ENCODE data around the gene RAI14. TPM values are rescaled to one million over a fixed set of nuclear protein-coding genes. Genes with fewer than 3 reads are reported as not detected.
"Not testable (repeated sequence)": the region's sequence is repeated elsewhere in the genome, so short reads cannot be mapped to it uniquely, and the experiment has no call there.

The RAI14 gene
- total and polyA plus RNA-seq, 5 donors = 4.5 to 22.7 (median 11.8) TPM

DNA sequence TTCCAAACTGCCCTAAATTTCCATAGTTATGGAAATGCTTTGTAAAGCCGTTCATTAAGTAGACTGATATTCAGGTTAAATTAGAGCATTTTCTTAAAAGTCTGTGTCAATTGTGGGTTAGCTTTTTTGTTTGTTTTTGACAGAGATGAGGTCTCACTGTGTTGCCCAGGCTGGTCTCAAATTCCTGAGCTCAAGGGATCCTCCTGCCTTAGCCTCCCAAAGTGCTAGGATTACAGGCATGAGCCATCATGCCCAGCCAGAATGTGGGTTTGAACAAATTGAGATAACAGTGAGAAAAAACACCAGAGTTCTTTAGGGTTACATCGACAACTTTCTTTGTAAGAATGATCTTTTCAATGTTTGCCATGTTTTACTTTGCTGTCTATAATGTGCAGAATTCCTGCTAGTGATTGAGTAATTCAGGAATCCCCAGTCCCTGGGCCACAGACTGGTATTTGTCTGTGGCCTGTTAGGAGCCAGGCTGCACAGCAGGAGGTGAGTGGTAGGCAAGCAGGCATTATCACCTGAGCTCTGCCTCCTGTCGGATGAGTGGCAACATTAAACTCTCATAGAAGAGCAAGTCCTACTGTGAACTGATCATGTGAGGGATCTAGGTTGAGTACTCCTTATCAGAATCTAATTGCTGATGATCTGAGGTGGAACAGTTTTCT is 80.5 kb downstream of the RAI14 start:
- H3K27ac ChIP-seq (ENCODE audit: low read length) = no peak overlapping the region
- H3K4me1 ChIP-seq (ENCODE audit: control insufficient read depth, insufficient read depth, low read length) = peaks cover 4% of the 10 kb centered on the region
- WGBS = 96% methylated on average over 3 of the region's 3 CpGs
- intact Hi-C loops (cut with DNase I) = no loop called here
- H3K4me3 ChIP-seq (ENCODE audit: low read length) = no peak overlapping the region
- H3K27me3 ChIP-seq (ENCODE audit: control insufficient read depth, insufficient read depth) = no peaks in the 10 kb centered on the region
- DNase-seq (no peak), ATAC-seq (no peak)
- H3K9me3 ChIP-seq (ENCODE audit: control insufficient read depth, low read length) = no peaks in the 10 kb centered on the region

- H3K9me3 ChIP-seq (ENCODE audit: control insufficient read depth, low read length) = no peaks in the 10 kb centered on the region
- intact Hi-C loops (cut with DNase I) = no loop called here
- no peak overlapping the region for H3K27ac ChIP-seq (ENCODE audit: low read length)
- no peak overlapping the region for H3K4me3 ChIP-seq (ENCODE audit: low read length)
- DNase-seq (no peak), ATAC-seq (no peak)
- no peaks in the 10 kb centered on the region for H3K27me3 ChIP-seq (ENCODE audit: control insufficient read depth, insufficient read depth)
- peaks cover 4% of the 10 kb centered on the region for H3K4me1 ChIP-seq (ENCODE audit: control insufficient read depth, insufficient read depth, low read length)
These were observed 81.6 kb downstream of the RAI14 start for GRCh38 chr5:34737731-34738130.

DNA sequence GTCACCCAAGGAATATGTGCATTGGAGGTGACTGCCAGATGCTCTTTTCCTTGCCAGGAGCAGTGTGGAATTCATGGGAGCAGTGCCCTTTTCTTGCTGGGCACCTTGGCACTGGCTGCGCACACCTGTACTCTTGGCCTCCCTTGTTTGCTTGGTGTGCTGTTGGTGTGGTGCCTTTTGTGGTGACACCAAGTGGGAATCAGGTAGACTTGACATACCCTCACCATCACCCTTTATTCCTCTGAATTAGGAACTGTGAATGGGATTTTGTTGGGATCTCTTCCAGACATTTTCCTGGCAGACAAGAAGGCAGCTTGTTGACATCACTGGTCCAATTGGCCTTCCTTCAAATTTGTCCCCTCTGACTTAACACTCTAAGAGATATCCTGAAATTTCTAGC is 82.3 kb downstream of the RAI14 start:
- Histone ChIP-seq H3K4me3 (ENCODE audit: low read length) (no peak overlapping the region), H3K27me3 (ENCODE audit: control insufficient read depth, insufficient read depth) (no peaks in the 10 kb centered on the region), H3K9me3 (ENCODE audit: control insufficient read depth, low read length) (no peaks in the 10 kb centered on the region), H3K4me1 (ENCODE audit: control insufficient read depth, insufficient read depth, low read length) (peaks cover 4% of the 10 kb centered on the region), H3K27ac (ENCODE audit: low read length) (peak overlapping the region; percentile 5)
- DNase-seq (peak in 1 of 3 donors; percentile 61), ATAC-seq (peak; percentile 57 to 65)
- intact Hi-C loops (cut with DNase I) = no loop called here
- WGBS = 68% methylated on average over 1 of the region's 1 CpG

GRCh38 chr5:34740389-34740806 is 84.3 kb downstream of the RAI14 start:
- intact Hi-C loops (cut with DNase I) = no loop called here
- Histone ChIP-seq H3K4me3 (ENCODE audit: low read length) (no peak overlapping the region), H3K27me3 (ENCODE audit: control insufficient read depth, insufficient read depth) (no peaks in the 10 kb centered on the region), H3K27ac (ENCODE audit: low read length) (no peak overlapping the region), H3K4me1 (ENCODE audit: control insufficient read depth, insufficient read depth, low read length) (peaks cover 5% of the 10 kb centered on the region), H3K9me3 (ENCODE audit: control insufficient read depth, low read length) (no peaks in the 10 kb centered on the region)
- ATAC-seq = peak; percentile 84 to 93
- peak; percentile 47 to 80 (median 78) for DNase-seq
- WGBS = 35% methylated on average over 3 of the region's 3 CpGs

GRCh38 chr5:34742061-34742460 is 85.9 kb downstream of the RAI14 start:
- H3K27ac ChIP-seq (ENCODE audit: low read length) = no peak overlapping the region
- intact Hi-C loops (cut with DNase I) = no loop called here
- H3K27me3 ChIP-seq (ENCODE audit: control insufficient read depth, insufficient read depth) = no peaks in the 10 kb centered on the region
- DNase-seq = no peak
- peaks cover 6% of the 10 kb centered on the region for H3K4me1 ChIP-seq (ENCODE audit: control insufficient read depth, insufficient read depth, low read length)
- 95% methylated on average over 11 of the region's 11 CpGs for WGBS
- no peak for ATAC-seq
- H3K4me3 ChIP-seq (ENCODE audit: low read length) = no peak overlapping the region
- no peaks in the 10 kb centered on the region for H3K9me3 ChIP-seq (ENCODE audit: control insufficient read depth, low read length)

GRCh38 chr5:34743878-34744277 is 87.8 kb downstream of the RAI14 start:
- whole genome bisulfite sequencing = 68% methylated on average over 3 of the region's 3 CpGs
- DNase-seq (no peak), ATAC-seq (no peak)
- Histone ChIP-seq H3K27me3 (ENCODE audit: control insufficient read depth, insufficient read depth) (no peaks in the 10 kb centered on the region), H3K9me3 (ENCODE audit: control insufficient read depth, low read length) (no peaks in the 10 kb centered on the region), H3K27ac (ENCODE audit: low read length) (no peak overlapping the region), H3K4me1 (ENCODE audit: control insufficient read depth, insufficient read depth, low read length) (peaks cover 2% of the 10 kb centered on the region), H3K4me3 (ENCODE audit: low read length) (no peak overlapping the region)
- intact Hi-C loops (cut with DNase I) = no loop called here

DNA sequence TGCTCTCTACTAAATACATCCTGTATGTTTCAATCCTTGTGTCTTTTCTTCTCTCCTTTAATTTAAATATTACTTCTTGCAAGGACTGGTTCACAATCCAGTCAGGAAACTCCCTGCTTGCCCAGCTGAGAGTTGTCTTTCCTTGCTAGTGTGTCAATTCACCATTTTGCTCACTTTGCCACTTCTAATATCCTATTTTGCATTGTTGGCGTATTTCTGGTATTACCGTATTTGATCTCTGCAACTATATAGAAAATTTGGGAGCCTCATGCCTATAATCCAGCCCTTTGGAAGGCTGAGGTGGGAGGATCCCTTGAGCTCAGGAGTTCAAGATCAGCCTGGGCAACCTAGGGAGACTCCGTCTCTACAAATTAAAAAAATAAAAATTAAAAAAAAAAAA is 92.3 kb downstream of the RAI14 start:
- H3K27me3 ChIP-seq (ENCODE audit: control insufficient read depth, insufficient read depth) = no peaks in the 10 kb centered on the region
- H3K9me3 ChIP-seq (ENCODE audit: control insufficient read depth, low read length) = no peaks in the 10 kb centered on the region
- H3K4me1 ChIP-seq (ENCODE audit: control insufficient read depth, insufficient read depth, low read length) = peaks cover 2% of the 10 kb centered on the region
- no peak overlapping the region for H3K4me3 ChIP-seq (ENCODE audit: low read length)
- 96% methylated on average over 3 of the region's 3 CpGs for WGBS
- intact Hi-C loops (cut with DNase I) = no loop called here
- no peak for ATAC-seq
- no peak for DNase-seq
- H3K27ac ChIP-seq (ENCODE audit: low read length) = no peak overlapping the region

DNA sequence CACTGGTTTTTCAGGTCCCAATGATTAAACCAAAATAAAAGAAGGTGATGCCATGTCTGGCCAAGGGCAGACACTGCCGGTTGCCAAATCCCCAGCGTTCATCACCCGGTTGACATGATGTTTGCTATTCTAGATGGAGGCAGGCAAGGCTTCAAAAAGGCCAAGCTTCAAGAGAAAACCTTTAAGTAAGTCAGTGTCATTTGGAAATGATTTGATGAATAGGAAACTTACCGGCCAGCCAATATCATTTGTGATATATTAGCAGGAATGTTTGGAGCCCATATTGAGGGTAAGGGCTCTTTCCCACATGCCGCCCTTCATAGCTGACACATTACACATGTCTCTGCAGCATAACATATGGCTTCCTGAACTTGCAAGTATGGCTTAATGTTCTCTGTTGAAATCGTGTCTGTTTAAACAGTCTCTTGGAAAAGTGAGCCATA is 93.3 kb downstream of the RAI14 start:
- intact Hi-C loops (cut with DNase I) = no loop called here
- WGBS = 77% methylated on average over 6 of the region's 6 CpGs
- Histone ChIP-seq H3K27ac (ENCODE audit: low read length) (no peak overlapping the region), H3K9me3 (ENCODE audit: control insufficient read depth, low read length) (no peaks in the 10 kb centered on the region), H3K27me3 (ENCODE audit: control insufficient read depth, insufficient read depth) (no peaks in the 10 kb centered on the region), H3K4me1 (ENCODE audit: control insufficient read depth, insufficient read depth, low read length) (peaks cover 2% of the 10 kb centered on the region), H3K4me3 (ENCODE audit: low read length) (no peak overlapping the region)
- no peak for DNase-seq
- ATAC-seq = no peak

- no peak overlapping the region for H3K4me3 ChIP-seq (ENCODE audit: low read length)
- H3K4me1 ChIP-seq (ENCODE audit: control insufficient read depth, insufficient read depth, low read length) = peaks cover 2% of the 10 kb centered on the region
- intact Hi-C loops (cut with DNase I) = no loop called here
- no peaks in the 10 kb centered on the region for H3K27me3 ChIP-seq (ENCODE audit: control insufficient read depth, insufficient read depth)
- H3K9me3 ChIP-seq (ENCODE audit: control insufficient read depth, low read length) = no peaks in the 10 kb centered on the region
- WGBS = 81% methylated on average over 8 of the region's 8 CpGs
- no peak for ATAC-seq
- no peak for DNase-seq
- H3K27ac ChIP-seq (ENCODE audit: low read length) = no peak overlapping the region
These were observed 94.1 kb downstream of the RAI14 start for GRCh38 chr5:34750206-34750605.

DNA sequence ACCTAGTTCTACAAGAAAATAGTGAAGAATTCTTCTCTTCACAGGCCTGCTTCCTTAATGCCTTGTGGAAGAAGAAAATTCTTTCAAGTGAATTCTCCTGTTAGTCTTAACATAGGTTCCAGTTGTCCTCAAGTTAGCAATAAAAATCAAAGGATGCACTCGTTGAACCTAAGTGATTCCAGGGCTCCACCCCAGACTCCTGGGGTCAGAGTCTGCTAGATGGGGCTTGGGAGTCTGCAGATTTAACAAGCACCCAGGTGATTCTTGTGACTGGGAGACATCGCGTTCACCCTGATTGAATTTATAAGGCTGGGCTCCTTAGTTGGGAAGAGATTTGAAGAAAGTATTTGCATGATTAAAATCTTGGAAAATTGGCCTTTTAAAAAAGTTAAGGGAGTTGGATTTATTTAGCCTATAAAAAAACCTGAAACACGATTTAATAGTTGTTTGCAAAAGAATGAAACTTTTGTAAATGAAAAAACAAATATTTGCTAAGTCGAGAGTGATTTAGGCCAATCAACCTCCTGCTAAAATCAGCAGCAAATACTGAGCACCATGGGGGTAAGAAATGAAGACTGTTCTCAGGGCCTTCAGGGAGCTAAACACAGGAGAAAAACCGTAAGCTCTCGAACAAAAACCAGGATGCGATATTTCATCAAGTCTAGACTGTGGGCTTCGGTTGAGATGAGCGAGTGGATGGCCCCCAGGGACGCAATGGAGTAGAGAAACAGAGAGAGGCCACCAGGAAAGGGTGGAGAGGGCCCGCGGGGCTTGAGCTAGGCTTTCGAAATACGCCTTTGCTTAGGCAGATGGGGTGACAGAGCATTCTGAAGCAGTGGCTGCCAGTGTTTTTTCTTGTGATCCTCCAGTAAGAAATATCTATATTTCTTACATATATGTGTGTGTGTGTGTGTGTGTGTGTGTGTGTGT is 95.9 kb downstream of the RAI14 start:
- ATAC-seq (peak in 1 of 2 donors; percentile 83), DNase-seq (peak in 1 of 3 donors; percentile 21)
- Histone ChIP-seq H3K27me3 (ENCODE audit: control insufficient read depth, insufficient read depth) (no peaks in the 10 kb centered on the region), H3K4me3 (ENCODE audit: low read length) (no peak overlapping the region), H3K9me3 (ENCODE audit: control insufficient read depth, low read length) (no peaks in the 10 kb centered on the region), H3K4me1 (ENCODE audit: control insufficient read depth, insufficient read depth, low read length) (no peaks in the 10 kb centered on the region), H3K27ac (ENCODE audit: low read length) (no peak overlapping the region)
- 78% methylated on average over 15 of the region's 15 CpGs for WGBS
- intact Hi-C loops (cut with DNase I) = no loop called here

GRCh38 chr5:34753236-34753635 is 97.1 kb downstream of the RAI14 start:
- H3K27ac ChIP-seq (ENCODE audit: low read length); H3K4me1 ChIP-seq (ENCODE audit: control insufficient read depth, insufficient read depth, low read length); H3K4me3 ChIP-seq (ENCODE audit: low read length); H3K27me3 ChIP-seq (ENCODE audit: control insufficient read depth, insufficient read depth); ATAC-seq; H3K9me3 ChIP-seq (ENCODE audit: control insufficient read depth, low read length); DNase-seq; intact Hi-C loops (cut with DNase I): not testable (repeated sequence)
- 91% methylated on average over 2 of the region's 2 CpGs for WGBS
